ENCODE measurements around the gene DPP10.
"Not testable (repeated sequence)": the region's sequence is repeated elsewhere in the genome, so short reads cannot be mapped to it uniquely, and the experiment has no call there.

Gene DPP10

GRCh38 chr2:114442510-114442909, at the start of gene DPP10:
Gene DPP10, plus strand, starts transcription at chr2:114442641.
- DNase-seq, result no peak

- DNase-seq, result no peak
Observed at GRCh38 chr2:114400890-114401289, 41.6 kb upstream of the DPP10 start.

DNA sequence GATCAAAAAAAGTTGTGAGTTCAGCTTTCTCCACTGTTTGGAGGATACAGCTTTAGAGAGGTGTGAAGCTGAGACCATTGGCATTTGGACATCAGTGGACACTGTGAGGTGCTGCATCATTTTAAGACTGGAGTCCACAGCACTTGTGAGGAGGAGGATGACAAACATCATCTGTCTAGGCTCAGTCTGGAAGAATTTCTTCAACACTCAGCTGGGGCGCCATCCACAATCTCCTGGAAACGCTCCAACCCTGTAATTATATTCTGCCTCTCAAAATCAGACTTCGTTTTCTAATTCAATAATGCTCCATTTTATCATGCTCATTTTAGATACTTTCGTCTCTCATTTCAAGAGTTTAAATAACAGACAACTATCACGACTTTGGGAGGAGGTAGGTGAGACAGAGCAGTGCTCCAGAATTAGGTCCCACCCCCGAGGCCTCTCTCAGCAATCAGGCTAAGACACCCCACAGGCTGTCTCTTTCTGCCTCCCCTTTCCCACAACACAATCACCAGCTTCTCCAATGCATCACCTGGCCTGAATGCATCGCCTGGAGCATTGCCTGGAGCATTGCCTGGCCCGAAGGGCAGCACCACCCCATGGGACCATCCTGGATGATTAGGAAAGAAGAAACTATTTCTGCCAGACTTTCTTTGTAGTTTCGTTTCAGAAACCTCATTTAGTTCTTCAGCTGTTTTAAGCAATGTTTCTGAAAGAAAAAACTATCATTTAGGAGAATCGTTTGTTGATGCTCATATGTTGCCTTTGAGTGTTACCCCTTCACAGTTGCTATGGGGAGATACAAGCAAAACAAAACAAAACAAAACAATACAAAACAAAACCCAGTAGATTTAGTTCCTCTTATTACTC, 37.0 kb upstream of the DPP10 start:
- DNase-seq, result no peak

- no peak for DNase-seq
Observed at GRCh38 chr2:114406347-114406746, 36.1 kb upstream of the DPP10 start.

DNA sequence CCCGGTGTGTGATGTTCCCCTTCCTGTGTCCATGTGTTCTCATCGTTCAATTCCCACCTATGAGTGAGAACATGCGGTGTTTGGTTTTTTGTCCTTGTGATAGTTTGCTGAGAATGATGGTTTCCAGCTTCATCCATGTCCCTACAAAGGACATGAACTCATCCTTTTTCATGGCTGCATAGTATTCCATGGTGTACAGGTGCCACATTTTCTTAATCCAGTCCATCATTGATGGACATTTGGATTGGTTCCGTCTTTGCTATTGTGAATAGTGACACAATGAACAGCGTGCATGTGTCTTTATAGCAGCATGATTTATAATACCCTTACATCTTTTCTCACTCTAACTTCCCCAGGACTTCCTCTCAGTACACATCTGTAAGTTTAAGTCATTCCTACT, 35.1 kb upstream of the DPP10 start:
- not testable (repeated sequence) for DNase-seq

- DNase-seq, result no peak
Observed at GRCh38 chr2:114421781-114422180, 20.7 kb upstream of the DPP10 start.

DNA sequence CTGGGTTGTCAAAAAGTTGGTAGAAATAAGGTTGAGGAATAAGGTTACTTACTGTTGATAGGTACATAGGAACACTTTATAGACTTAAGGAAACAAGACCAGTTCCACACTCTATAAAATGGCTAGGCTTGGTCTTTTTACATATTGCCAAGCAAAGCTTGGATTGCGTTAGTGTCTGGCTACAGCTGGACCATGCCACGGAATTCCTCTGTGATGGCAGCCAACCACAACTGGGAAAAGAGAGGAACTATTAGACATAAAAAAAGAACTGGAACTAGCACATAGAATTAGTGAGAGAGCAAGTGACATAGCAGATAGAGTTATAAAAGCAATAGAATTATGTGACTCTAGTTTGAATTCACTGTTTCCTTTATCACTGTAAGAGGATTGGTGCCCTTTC, 17.7 kb upstream of the DPP10 start:
- DNase-seq, result no peak

- DNase-seq, result no peak
Observed at GRCh38 chr2:114426756-114427155, 15.7 kb upstream of the DPP10 start.

GRCh38 chr2:114436329-114436728, 6.1 kb upstream of the DPP10 start:
- no peak for DNase-seq

DNA sequence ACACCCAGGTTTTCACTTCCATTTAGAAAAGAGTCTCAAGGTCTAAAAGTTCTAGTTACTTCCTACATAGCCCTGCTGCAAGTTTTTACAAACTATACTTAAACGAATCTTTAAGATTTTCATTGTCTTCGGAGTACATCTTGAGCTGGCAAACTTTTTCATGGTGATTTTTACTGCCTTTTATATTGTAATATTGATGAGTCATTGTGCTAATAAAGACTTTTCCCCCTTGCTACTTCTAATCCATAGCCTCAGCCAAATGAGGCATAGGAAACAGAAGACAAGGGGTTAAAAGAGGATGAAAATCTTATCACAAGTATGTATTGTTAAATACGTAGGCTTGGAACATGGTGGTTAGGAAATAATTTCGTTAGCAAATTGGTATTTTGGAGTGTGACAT, 4.1 kb downstream of the DPP10 start:
- no peak for DNase-seq

DNA sequence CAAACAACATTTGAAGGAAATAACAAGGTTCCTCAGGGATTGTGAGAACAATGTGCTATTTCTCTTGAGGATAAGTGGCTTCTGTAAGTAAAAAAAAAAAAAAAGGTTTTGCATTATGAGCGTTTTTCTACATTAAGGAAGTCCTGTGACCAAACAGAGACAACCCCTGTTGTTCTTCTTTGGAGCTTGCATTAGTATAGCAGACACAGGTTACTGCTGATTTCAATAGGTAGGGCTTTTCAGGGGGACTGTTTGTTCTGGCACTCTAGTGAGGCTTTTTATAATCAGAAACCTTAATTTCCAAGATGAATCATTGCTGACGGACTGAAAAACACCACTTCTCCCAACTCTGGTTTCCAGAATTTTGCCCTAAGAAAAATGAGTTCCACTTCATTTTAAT, 8.2 kb downstream of the DPP10 start:
- no peak for DNase-seq

DNA sequence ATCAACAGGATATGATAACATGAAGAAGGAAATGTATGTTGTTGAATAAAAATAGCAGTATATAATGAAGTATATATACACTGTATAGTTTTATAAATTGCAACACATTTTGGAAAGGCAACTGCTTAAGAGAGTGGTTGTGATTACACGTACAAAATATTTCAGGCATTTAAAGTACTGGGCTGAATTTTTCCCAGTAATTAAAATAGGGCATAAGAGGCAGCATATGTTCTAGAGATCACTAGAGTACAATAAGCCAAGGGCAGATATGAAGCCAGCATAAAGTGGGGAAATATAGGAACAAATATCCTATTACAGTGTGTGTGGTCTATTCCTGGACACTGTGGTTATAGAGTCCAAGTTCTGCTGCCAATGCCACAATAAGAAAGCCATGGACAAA, 14.1 kb downstream of the DPP10 start:
- no peak for DNase-seq

GRCh38 chr2:114457956-114458355, 15.5 kb downstream of the DPP10 start:
- DNase-seq, result no peak

DNA sequence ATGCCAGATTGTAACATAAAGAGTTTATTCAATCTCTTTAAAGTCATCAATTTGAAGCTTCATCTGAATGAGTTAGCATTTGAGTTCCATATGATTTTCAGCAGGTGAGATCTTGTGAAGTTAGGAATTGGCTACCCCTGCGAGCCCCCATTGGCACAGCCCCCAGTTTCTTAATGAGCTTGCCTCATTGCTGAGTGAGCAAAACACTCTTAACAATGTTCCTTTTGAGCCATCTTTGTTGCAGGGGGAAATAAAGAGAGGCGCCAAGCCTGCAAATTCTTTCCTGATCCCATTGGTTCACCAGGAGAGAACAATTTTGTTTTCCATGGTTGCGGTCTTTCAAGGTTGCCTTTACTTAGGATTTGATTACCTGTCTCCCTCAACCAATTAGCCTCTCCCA, 18.7 kb downstream of the DPP10 start:
- DNase-seq, result no peak

- DNase-seq, result no peak
Observed at GRCh38 chr2:114464961-114465706, 22.7 kb downstream of the DPP10 start.

DNA sequence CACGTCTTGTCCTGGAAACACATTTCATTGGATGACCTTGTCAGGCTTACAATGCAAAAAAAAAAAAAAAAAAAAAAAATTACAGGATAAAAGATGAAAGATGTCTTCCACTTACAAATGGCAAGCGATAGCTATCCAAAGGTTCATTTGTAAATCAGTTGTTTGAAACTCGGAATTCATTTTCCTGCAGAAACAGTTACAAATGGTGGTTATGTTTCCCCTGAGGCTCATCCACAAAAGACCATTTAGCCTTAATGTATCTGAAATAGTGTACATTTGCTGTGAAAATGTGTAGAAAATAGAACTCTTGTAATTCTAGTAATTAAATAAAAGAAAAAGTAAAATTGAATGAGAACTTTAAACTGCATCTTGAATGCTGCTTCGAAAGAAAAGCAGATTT, 25.9 kb downstream of the DPP10 start:
- DNase-seq, result no peak

DNA sequence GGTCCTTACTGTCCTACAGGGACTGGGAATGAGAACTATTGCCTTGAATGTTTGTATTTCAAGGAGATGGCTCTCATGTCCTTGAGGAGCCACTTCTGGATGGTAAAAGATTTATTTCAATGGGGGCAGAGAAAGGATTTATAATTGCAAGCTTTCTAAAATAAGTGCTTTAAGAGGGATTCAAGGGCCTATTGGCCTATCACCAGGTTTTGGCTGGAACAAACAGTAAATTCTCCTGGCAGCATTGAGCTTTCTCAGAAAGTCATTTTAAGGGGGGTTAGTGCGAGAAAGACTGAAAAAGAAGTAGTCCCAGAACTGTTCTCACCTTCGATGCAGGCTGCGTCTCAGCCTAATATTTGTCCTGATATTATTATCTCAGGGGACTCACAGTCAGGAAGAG, 29.8 kb downstream of the DPP10 start:
- no peak for DNase-seq

DNA sequence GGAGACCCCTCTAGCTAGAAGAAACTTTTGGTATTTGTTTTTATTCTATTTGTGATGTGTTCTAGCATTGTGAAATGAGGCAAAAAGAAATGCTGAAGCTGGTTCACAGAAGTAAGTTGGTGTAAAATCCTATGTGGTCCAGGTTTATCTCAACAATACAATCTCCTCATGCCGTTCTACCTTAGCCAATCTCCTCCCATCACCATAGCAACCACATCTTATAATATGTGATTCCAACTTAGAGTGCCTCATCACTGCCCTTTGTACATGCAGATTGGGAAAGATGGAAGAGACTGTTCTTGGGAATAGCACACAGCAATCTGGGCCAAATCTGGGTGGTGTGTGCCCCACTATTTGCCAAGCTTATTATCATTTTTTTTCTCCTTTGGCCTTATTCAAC, 30.3 kb downstream of the DPP10 start:
- no peak for DNase-seq

- DNase-seq, result no peak
Observed at GRCh38 chr2:114488841-114489530, 46.5 kb downstream of the DPP10 start.

- DNase-seq, result no peak
Observed at GRCh38 chr2:114495046-114495445, 52.6 kb downstream of the DPP10 start.

DNA sequence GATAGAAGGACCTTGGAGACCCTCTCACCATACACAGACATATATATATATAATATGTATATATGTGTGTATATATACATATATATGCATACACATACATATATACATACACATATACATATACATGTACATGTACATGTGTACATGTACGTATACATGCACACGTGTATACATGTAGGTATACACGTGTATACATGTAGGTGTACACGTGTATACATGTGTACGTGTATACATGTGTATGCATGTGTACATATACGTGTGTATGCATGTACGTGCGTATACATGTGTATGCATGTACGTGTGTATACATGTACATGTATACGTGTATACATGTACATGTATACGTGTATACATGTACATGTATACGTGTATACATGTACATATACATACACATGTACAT, 54.5 kb downstream of the DPP10 start:
- DNase-seq, result no peak

GRCh38 chr2:114499101-114499500, 56.7 kb downstream of the DPP10 start:
- no peak for DNase-seq

GRCh38 chr2:114507744-114508143, 65.3 kb downstream of the DPP10 start:
- DNase-seq, result no peak

- DNase-seq, result no peak
Observed at GRCh38 chr2:114515882-114516281, 73.4 kb downstream of the DPP10 start.

Measured in SW 1271 (cell line).